PFSK-1 (cell line): ENCODE results near the gene ZIC1.

ENCODE experiments used
- FOXP2 ChIP-seq: optimal IDR thresholded peaks from 2 replicates; pipeline ENCODE3; 2011; ENCODE audit warnings: borderline replicate concordance, control low read depth, inconsistent platforms; ENCODE audit not compliant: insufficient read depth; ENCODE audit errors: extremely low read length, extremely low read depth
- POLR2AphosphoS5 ChIP-seq: IDR thresholded peaks from 2 replicates; pipeline ENCODE4 v1.6.1; 2012; ENCODE audit warnings: low read depth, mild to moderate bottlenecking, control low read depth, low read length, moderate library complexity
- SIN3A ChIP-seq: IDR thresholded peaks from 2 replicates; pipeline ENCODE4 v1.6.1; 2012; ENCODE audit warnings: mild to moderate bottlenecking, low read length, moderate library complexity, borderline replicate concordance; ENCODE audit not compliant: insufficient read depth
- TAF1 ChIP-seq: IDR thresholded peaks from 2 replicates; pipeline ENCODE4 v1.6.1; 2012; ENCODE audit warnings: low read length, control low read depth, borderline replicate concordance; ENCODE audit not compliant: insufficient read depth
- TF ChIP-seq, protein P1 (sequence below), 2 experiments: IDR thresholded peaks; 2 replicates each; pipeline versions ENCODE4 v1.6.1 to v1.8.0; 2011 to 2012; ENCODE audit warnings: low read depth in 2 of 2, low read length in 2 of 2, control low read depth in 1 of 2, inconsistent platforms in 1 of 2, mild to moderate bottlenecking in 1 of 2, moderate library complexity in 1 of 2; ENCODE audit not compliant: insufficient read depth in 1 of 2

The ZIC1 gene

DNA sequence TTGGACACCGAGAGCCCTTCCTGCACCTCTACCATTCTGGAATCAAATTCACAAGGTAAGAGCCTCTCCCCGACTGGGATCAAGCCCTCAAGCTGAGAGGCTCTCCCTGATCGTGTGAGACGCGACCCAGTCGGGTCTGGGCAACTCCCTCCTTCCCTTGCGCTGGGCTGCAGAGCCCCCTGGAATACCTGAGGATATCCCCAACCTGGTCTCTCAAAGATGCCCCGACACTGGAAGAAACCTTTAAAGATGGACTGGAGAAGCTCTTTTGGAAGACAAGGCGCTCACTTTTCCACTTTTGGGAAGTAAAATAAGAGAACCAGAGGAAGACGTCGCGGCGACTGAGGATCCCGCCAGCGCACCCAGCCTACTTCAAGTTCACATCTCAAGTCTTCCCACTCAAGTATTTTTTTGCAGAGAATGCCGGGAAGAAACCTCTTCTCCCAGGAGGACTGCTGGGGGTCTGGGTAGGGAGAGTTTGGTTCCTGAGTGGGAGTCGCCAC lies 36.6 kb upstream of the ZIC1 start:
- no peak for TF ChIP-seq TAF1
- no peak for TF ChIP-seq SIN3A
- no peak for TF ChIP-seq FOXP2
- TF ChIP-seq POLR2AphosphoS5 = no peak
- TF ChIP-seq, protein P1, sequence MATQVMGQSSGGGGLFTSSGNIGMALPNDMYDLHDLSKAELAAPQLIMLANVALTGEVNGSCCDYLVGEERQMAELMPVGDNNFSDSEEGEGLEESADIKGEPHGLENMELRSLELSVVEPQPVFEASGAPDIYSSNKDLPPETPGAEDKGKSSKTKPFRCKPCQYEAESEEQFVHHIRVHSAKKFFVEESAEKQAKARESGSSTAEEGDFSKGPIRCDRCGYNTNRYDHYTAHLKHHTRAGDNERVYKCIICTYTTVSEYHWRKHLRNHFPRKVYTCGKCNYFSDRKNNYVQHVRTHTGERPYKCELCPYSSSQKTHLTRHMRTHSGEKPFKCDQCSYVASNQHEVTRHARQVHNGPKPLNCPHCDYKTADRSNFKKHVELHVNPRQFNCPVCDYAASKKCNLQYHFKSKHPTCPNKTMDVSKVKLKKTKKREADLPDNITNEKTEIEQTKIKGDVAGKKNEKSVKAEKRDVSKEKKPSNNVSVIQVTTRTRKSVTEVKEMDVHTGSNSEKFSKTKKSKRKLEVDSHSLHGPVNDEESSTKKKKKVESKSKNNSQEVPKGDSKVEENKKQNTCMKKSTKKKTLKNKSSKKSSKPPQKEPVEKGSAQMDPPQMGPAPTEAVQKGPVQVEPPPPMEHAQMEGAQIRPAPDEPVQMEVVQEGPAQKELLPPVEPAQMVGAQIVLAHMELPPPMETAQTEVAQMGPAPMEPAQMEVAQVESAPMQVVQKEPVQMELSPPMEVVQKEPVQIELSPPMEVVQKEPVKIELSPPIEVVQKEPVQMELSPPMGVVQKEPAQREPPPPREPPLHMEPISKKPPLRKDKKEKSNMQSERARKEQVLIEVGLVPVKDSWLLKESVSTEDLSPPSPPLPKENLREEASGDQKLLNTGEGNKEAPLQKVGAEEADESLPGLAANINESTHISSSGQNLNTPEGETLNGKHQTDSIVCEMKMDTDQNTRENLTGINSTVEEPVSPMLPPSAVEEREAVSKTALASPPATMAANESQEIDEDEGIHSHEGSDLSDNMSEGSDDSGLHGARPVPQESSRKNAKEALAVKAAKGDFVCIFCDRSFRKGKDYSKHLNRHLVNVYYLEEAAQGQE (IDR thresholded peaks at IDR 0.05; ENCODE audit: insufficient read depth in 1 of 2, low read depth in 2 of 2, low read length in 2 of 2) = no peak

DNA sequence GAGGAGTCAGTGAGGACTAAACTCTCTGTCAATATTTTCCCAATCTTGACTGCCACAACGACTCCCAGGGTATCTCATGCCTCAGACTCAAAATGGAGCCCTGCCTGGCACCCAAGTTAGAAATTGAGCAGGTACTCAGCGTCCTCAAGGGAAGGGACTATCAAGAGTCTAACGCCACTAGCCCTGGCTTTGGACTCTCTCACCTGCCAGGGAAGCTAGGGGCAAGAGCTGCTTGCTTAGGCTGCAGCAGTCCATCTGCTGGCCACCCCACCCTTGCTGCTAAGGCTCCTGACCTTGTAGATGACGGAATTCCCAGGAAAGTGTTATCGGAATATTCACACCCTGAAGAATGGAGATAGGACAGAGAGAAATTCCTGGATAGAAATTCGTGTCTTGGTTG lies 35.9 kb upstream of the ZIC1 start:
- TF ChIP-seq SIN3A (no peak), POLR2AphosphoS5 (no peak), FOXP2 (no peak), TAF1 (no peak)
- TF ChIP-seq, protein P1 (IDR thresholded peaks at IDR 0.05; ENCODE audit: insufficient read depth in 1 of 2, low read depth in 2 of 2, low read length in 2 of 2) = no peak

DNA sequence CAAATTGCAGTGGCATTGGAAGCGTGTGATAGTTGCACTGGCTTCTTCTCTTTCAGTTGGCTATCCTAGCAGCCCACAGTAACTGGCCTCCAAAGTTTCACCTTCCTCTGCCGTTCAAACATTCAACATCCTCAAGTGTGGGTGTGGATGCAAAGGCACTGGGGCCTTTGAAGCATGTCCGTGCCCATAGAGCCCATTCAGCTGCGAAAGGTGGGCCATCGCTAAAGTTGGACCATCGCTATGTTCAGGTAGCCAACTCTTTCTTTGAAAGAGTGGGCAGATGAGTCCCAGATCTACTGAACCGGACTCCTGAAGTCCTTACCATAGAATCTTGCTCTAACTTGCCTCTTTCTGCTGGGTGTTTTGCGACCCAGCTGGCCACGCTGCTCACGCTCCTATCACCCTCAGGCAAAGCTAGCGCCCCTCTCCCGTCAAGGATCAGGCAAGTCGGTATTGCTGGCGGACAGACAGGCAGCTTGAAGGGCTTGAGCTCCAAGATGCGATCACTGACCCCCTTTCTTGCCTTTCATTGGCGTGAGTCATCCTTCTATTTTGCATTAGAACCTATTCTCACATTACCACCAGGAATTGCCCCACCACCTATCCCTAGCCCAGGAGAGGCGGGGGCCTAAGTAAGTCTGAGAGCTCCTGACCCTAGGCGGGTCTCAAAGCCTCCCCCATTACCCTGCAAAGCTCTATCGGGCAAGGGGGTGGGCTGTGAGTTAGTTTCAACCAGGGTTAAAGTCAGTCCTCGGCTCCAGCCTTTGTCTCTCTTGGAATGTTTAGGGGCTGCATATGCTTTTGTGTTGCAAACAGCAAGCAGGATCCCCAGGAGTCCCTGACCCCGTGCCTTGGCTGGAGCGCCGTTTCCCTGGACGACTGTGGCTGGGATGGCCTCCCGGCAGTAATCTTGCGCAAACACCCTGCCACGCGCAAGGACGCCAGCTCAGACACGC lies 31.5 kb upstream of the ZIC1 start:
- no peak for TF ChIP-seq SIN3A
- TF ChIP-seq POLR2AphosphoS5 = no peak
- no peak for TF ChIP-seq TAF1

DNA sequence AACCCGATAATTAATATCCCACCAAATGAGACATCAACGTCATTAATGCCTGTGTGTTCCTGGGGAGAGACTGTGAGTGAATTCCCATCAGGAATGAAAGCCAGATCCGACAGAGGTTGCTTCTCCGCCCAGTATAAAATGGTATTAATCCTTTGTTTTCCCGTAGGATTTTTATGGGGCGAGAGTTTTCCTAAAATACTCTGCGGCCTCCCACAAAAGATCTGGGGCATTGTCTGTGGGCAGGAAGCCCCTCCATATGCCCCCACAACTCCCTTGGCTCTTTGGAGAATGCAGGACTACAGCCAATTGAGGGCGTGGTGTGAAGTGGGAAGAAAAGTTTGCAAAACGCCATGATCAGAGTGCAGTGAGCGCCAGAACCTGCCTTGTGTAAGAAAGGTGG lies 29.5 kb upstream of the ZIC1 start:
- TF ChIP-seq SIN3A (no peak), POLR2AphosphoS5 (no peak), TAF1 (no peak), FOXP2 (no peak)
- TF ChIP-seq, protein P1 (IDR thresholded peaks at IDR 0.05; ENCODE audit: insufficient read depth in 1 of 2, low read depth in 2 of 2, low read length in 2 of 2) = no peak

DNA sequence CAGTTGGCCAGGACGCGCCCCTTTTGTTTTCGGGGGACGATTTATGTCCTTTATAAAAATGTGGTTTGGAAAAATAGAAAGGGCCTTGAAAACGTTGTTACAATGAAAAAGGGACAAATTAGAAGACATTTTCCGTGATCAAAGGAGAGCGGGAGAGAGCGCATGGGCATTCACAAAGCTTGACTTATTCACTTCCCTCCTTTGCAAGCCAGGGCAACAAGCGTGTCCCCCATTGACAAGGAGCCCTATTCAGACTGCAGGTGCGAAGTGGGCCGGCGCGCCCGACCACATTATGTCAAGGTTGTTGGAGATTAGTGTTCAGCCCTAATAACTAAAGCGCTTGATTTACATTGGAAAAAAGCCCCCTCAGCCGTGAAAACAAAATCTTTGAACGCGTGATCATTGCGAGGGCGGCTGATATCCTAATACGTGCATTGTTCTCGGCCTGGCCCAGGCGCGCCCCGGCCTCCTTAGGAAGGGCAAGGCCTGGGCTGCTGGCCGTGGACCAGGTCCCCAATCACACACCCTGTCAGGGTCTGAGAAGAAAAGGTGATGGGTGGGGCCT lies 28.7 kb upstream of the ZIC1 start:
- TF ChIP-seq FOXP2 (no peak), POLR2AphosphoS5 (no peak), TAF1 (no peak), SIN3A (no peak)
- TF ChIP-seq, protein P1 (IDR thresholded peaks at IDR 0.05; ENCODE audit: insufficient read depth in 1 of 2, low read depth in 2 of 2, low read length in 2 of 2) = no peak
